NCI-H82 treated with DMSO at 0.1 percent for 48 hours (cell line): Measurements from ENCODE around the gene GPC5.
"Not testable (repeated sequence)": the region's sequence is repeated elsewhere in the genome, so short reads cannot be mapped to it uniquely, and the experiment has no call there.

ENCODE experiments used
- DNase-seq: peaks from one replicate; lab custom pipeline; 2025; ENCODE audit not compliant: unreplicated experiment; lab: John Stamatoyannopoulos, UW

GPC5 gene

GRCh38 chr13:91767651-91768050, 369.2 kb downstream of the GPC5 start:
- no peak for DNase-seq

DNA sequence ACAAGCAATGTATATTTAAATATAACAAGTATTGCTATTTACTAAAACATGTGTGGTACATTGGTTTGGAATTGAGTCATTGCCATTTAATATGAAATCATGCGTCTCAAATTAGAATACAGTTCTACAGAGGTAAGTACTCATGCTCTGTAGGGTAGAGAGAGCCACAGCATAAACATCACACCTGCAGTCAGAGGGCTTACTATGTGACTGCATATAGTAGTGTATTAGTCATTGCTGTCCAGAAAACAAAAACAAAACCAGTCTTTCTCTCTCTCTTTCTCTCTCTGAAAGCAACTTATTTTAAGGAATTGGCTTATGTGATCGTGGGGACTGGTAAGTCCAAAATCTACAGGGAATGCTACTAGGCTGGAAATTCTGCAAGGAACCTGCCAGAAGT, 370.3 kb downstream of the GPC5 start:
- DNase-seq, result no peak

DNA sequence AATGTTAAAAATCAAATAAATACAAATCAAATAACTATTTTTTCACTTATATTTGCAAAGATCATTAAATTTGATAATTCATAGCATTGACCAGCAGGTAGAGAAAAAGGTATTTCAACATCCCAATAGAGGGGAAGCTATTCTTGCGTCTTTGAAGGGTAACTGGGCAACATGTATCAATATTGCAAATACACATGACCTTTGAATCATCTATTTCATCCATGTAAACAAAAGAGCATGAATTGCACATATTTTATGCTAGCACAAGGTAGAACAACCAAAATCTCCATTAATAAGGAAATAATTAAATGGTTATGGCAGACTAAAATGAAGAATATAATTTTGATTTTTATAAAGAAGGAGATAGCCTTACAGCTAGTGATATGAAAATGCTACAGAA, 372.8 kb downstream of the GPC5 start:
- no peak for DNase-seq

DNA sequence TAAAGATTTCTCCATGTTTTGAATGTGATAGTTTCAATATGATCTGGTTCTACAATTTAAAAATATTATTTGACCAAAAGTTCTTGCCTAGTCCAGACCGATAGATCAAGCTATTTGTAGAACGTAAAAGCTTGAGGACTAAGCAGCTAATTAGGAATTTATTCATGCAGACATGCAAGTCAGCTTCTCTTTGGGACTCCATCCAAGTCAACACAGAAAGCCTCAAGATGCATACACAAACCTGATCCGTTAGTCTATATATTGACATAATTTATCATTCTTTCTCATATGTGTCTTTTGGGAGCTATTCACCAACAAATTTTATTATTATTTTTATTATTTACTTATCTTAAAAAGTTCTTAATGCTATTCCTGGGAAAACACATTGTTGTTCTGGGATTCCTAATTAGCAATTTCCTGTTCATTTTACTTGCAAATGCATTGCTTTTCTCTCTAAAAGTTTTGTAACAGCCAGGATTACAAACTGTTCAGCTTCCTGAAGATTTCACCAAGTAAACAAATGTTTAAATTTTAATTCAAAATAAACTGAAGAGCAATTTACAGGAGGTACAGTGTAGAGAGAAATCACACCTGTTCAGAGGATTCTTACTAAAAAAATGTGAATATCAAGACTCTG, 375.3 kb downstream of the GPC5 start:
- DNase-seq, result no peak

- no peak for DNase-seq
These were observed 376.0 kb downstream of the GPC5 start for GRCh38 chr13:91774397-91774796.

- peak; percentile 91 for DNase-seq
These were observed 378.3 kb downstream of the GPC5 start for GRCh38 chr13:91776611-91777193.

DNA sequence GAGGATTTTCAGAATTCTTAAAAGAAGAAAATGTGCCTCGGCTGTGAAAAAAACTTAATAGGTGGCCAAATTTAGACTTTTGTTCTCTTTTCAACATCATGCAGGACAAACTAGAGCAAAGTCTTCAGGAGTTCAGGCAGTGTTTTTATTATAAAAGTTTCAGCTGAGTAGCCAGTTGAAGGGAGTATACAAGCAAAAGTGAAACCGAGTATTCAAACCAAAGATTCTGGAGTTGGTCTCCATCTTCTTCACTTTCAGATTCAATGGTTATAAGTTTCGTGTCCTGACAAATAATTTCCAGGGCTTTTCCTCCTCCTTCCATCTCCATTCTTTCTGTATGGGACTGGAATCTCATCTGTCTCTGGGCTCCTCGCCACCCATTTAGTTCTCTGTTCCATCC, 379.7 kb downstream of the GPC5 start:
- no peak for DNase-seq

GRCh38 chr13:91781982-91782691, 383.7 kb downstream of the GPC5 start:
- not testable (repeated sequence) for DNase-seq

- peak; percentile 61 for DNase-seq
These were observed 387.2 kb downstream of the GPC5 start for GRCh38 chr13:91785431-91786119.

GRCh38 chr13:91792054-91792453, 393.6 kb downstream of the GPC5 start:
- no peak for DNase-seq

- DNase-seq, result no peak
These were observed 399.1 kb downstream of the GPC5 start for GRCh38 chr13:91797567-91797966.

DNA sequence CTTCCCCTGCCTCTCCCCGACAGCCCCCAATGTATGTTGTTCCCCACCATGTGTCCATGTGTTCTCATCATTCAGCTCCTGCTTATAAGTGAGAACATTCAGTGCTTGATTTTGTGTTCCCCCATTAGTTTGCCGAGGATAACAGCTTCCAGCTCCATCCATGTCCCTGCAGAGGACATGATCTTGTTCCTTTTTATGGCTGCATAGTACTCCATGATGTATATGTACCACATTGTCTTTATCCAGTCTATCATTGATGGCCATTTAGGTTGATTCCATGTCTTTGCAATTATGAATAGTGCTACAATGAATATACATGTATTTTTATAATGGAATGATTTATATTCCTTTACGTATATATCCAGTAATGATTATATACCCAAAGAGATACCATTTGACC, 399.9 kb downstream of the GPC5 start:
- not testable (repeated sequence) for DNase-seq

- peak; percentile 80 for DNase-seq
These were observed 403.4 kb downstream of the GPC5 start for GRCh38 chr13:91801772-91802171.

DNA sequence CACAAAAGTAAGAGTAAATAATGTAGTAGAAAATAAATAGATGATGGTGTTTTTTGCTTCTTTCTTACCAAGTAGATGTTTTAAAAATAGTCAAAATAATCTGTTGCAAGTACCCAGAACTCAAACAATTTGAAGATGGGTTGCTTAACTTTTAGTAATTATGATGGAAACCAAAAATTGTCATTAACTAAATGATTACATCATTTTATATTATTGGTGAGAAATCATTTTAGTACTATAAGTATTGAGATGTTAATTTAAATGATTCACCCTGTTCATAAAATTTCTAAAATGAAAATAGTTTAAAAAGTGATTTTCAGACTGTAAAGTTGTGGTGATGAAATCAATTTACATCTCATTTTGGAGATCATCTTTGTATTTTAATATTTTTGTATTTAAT, 404.5 kb downstream of the GPC5 start:
- no peak for DNase-seq

DNA sequence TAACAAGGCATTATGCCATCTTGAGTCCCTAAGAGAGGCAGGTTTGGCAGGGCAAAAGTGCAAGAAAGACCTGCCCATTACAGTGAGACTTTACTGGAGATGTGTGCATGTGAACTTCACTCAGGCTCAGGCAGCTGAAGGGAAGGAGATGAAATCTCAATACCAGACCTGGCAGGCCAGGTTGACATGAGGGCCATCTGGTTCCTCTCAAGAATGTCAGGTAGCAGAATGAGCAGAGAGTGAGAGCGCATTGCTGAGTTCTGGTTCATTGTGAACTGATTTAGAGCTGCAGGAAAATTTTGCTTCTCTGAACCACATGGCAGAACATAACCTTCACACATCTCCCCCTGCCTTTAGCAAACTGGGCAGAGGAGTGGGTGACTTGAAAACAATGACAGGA, 406.3 kb downstream of the GPC5 start:
- DNase-seq, result no peak

DNA sequence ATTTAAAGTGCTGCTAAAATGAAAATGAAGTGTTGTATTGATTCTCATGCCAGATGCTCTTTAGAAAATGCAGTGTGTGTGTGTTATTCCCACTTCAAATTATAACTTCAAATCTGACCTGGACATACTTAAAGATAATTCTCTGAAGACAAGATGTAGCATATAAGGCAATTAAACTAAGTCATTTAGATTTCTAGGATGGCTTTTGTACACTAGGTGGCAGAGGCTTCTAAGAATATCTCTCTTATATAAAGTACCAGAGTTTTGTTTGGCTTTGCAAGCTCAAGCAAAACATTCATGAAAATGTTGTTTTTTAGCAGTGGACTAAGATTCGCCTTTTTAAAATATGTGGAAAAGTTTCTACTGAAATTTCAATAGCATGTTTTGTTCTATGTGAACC, 407.2 kb downstream of the GPC5 start:
- peak; percentile 51 for DNase-seq

DNA sequence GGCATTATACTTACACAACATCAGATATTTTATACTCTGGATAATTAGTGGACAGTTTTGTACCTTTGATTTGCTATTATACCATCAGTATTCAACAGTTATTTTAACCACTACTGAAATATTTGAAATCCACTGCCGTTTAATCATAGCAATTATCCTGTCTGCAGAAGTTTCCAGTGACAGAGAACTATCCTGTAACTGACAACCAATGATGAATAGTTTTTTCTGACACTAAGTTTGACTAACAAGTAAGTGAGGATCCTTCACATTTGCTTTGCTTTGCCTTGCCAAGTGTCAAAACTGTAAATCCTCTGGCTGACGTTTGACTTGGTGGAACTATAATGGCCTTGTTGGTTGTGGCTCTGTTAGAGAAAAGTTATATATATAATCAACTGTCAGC, 410.7 kb downstream of the GPC5 start:
- no peak for DNase-seq

- DNase-seq, result no peak
These were observed 414.8 kb downstream of the GPC5 start for GRCh38 chr13:91813253-91813652.

DNA sequence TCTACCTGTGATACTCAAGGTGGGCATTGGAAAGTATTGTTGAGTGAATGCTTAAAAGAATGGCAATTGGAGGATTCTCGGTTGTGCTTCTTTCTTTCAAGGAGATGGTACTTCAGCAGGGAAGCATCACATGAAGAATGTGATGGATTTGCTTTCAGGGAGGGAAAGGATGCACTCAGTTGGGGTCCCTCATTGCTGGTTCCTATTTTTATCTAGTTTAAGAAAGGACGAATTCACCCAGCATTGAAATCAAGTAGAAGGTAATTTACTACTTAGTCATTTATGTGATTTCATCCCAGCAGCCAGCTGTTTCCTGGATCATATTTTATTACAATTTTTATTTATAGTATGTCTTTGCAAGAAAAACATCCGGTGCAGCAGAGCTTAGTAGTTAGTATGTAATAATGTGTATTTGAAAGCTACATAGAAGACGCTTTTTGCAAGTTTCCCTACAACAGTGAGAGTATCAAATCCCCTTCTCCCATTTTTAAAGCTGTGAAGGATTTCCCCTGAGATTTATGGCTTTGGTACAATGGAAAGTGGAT, 417.9 kb downstream of the GPC5 start:
- DNase-seq, result peak; percentile 96

DNA sequence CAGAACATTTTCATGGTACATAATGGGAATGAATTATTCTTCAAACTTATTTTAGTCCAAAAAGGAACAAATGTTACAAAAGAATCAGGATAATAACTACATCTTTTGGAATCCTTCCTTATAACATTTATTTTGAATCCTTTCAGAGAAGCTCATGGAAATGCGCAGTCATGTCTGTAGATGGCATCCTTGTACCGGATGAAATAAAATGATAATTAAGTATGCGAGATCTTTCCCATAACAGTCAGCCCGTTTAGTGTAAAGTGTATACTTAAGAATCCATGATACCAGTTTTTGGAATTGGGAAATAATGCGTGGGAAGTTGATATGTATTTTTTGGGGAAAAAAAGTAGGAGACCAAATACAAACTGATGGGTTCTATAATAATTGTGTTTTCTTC, 418.8 kb downstream of the GPC5 start:
- DNase-seq, result peak; percentile 50

GRCh38 chr13:91824416-91824815, 426.0 kb downstream of the GPC5 start:
- no peak for DNase-seq

DNA sequence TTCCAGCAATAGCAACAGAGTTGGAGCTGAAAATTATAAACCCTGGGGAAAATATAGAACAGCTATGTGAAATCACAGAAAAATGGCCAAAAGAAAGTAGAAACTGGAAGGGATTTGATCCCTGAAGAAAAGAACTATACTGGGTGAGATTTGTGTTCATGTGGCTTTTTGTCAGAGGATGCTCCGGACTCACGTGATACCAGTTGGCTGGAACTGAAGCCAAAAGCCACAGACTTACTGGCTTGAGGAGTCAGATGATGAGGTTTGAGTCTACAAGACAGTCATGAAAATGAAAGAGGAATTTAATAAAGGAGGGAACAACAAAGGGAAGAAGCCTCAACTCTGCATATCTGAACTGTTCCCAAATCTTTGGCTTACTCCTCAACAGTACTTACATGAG, 427.1 kb downstream of the GPC5 start:
- DNase-seq, result no peak
